Effector memory CD4-positive, alpha-beta T cell (primary cell): ENCODE results near the gene CEP112.

Experiments used
- DNase-seq, 3 donors: peaks; one replicate each; pipeline ENCODE4 v3.0.0-alpha.2; 2020
- H3K27ac ChIP-seq: 2 replicates; pipeline ENCODE4 v1.7.0; 2013; ENCODE audit warnings: mild to moderate bottlenecking, low read length, moderate library complexity; ENCODE audit not compliant: insufficient read depth, poor library complexity, severe bottlenecking
- H3K27me3 ChIP-seq: replicated peaks from 2 replicates; pipeline ENCODE4 v1.7.0; 2013; ENCODE audit warnings: mild to moderate bottlenecking, low read length; ENCODE audit not compliant: insufficient read depth, control insufficient read depth, poor library complexity, severe bottlenecking
- H3K36me3 ChIP-seq: 2 replicates; pipeline ENCODE4 v1.7.0; 2013; ENCODE audit warnings: mild to moderate bottlenecking, low read length, moderate library complexity; ENCODE audit not compliant: control insufficient read depth, insufficient read depth
- H3K4me1 ChIP-seq: 2 replicates; pipeline ENCODE4 v1.7.0; 2013; ENCODE audit warnings: low read length, mild to moderate bottlenecking; ENCODE audit not compliant: control insufficient read depth, insufficient read depth, poor library complexity, severe bottlenecking
- H3K4me3 ChIP-seq: 2 replicates; pipeline ENCODE4 v1.7.0; 2013; ENCODE audit warnings: low read length, low read depth, mild to moderate bottlenecking; ENCODE audit not compliant: insufficient read depth, poor library complexity, severe bottlenecking
- H3K9me3 ChIP-seq: 2 replicates; pipeline ENCODE4 v1.7.0; 2013; ENCODE audit warnings: mild to moderate bottlenecking, low read length, moderate library complexity; ENCODE audit not compliant: control insufficient read depth

Gene CEP112

GRCh38 chr17:66006654-66007053 is 185.3 kb downstream of the CEP112 start:
- no peak overlapping the region for H3K27ac ChIP-seq
- H3K4me3 ChIP-seq = no peak overlapping the region
- no peaks in the 10 kb centered on the region for H3K36me3 ChIP-seq
- H3K4me1 ChIP-seq = no peaks in the 10 kb centered on the region
- H3K27me3 ChIP-seq = no peaks in the 10 kb centered on the region
- no peaks in the 10 kb centered on the region for H3K9me3 ChIP-seq
- no peak for DNase-seq

GRCh38 chr17:66002812-66003211 is 189.1 kb downstream of the CEP112 start:
- DNase-seq = no peak
- H3K4me1 ChIP-seq = no peaks in the 10 kb centered on the region
- H3K9me3 ChIP-seq = no peaks in the 10 kb centered on the region

GRCh38 chr17:66002063-66002585 is 189.8 kb downstream of the CEP112 start:
- Histone ChIP-seq H3K27ac (no peak overlapping the region), H3K27me3 (no peaks in the 10 kb centered on the region), H3K4me3 (no peak overlapping the region), H3K36me3 (no peaks in the 10 kb centered on the region), H3K4me1 (no peaks in the 10 kb centered on the region), H3K9me3 (no peaks in the 10 kb centered on the region)
- no peak for DNase-seq

More at GRCh38 chr17:66002812-66003211, 189.1 kb downstream of the CEP112 start:
- no peak overlapping the region for H3K4me3 ChIP-seq
- no peaks in the 10 kb centered on the region for H3K36me3 ChIP-seq
- no peaks in the 10 kb centered on the region for H3K27me3 ChIP-seq
- no peak overlapping the region for H3K27ac ChIP-seq

- Histone ChIP-seq H3K27ac (no peak overlapping the region), H3K36me3 (no peaks in the 10 kb centered on the region), H3K4me3 (no peak overlapping the region), H3K27me3 (no peaks in the 10 kb centered on the region), H3K4me1 (no peaks in the 10 kb centered on the region), H3K9me3 (no peaks in the 10 kb centered on the region)
- no peak for DNase-seq
Measured at GRCh38 chr17:66000216-66000615, 191.7 kb downstream of the CEP112 start.

GRCh38 chr17:65998675-65999074 is 193.3 kb downstream of the CEP112 start:
- Histone ChIP-seq H3K4me1 (no peaks in the 10 kb centered on the region), H3K4me3 (no peak overlapping the region), H3K27me3 (no peaks in the 10 kb centered on the region), H3K27ac (no peak overlapping the region), H3K9me3 (no peaks in the 10 kb centered on the region), H3K36me3 (no peaks in the 10 kb centered on the region)
- no peak for DNase-seq

- Histone ChIP-seq H3K9me3 (no peaks in the 10 kb centered on the region), H3K27ac (no peak overlapping the region)
- DNase-seq = no peak
Measured at GRCh38 chr17:65994679-65995078, 197.3 kb downstream of the CEP112 start.

GRCh38 chr17:65994114-65994513 is 197.8 kb downstream of the CEP112 start:
- Histone ChIP-seq H3K27me3 (no peaks in the 10 kb centered on the region), H3K36me3 (no peaks in the 10 kb centered on the region), H3K4me3 (no peak overlapping the region), H3K4me1 (no peaks in the 10 kb centered on the region), H3K27ac (no peak overlapping the region), H3K9me3 (no peaks in the 10 kb centered on the region)
- no peak for DNase-seq

More at GRCh38 chr17:65994679-65995078, 197.3 kb downstream of the CEP112 start:
- Histone ChIP-seq H3K4me1 (no peaks in the 10 kb centered on the region), H3K4me3 (no peak overlapping the region), H3K36me3 (no peaks in the 10 kb centered on the region), H3K27me3 (no peaks in the 10 kb centered on the region)

- H3K36me3 ChIP-seq = no peaks in the 10 kb centered on the region
- H3K4me3 ChIP-seq = no peak overlapping the region
- H3K9me3 ChIP-seq = peaks cover 3% of the 10 kb centered on the region
- no peak overlapping the region for H3K27ac ChIP-seq
- no peaks in the 10 kb centered on the region for H3K4me1 ChIP-seq
- no peaks in the 10 kb centered on the region for H3K27me3 ChIP-seq
- no peak for DNase-seq
Measured at GRCh38 chr17:65990593-65990992, 201.3 kb downstream of the CEP112 start.

GRCh38 chr17:65988451-65988850 is 203.5 kb downstream of the CEP112 start:
- no peaks in the 10 kb centered on the region for H3K4me1 ChIP-seq
- no peaks in the 10 kb centered on the region for H3K27me3 ChIP-seq
- H3K36me3 ChIP-seq = no peaks in the 10 kb centered on the region
- no peak overlapping the region for H3K27ac ChIP-seq
- no peak overlapping the region for H3K4me3 ChIP-seq
- no peak for DNase-seq
- peaks cover 3% of the 10 kb centered on the region for H3K9me3 ChIP-seq

GRCh38 chr17:65987988-65988387 is 203.9 kb downstream of the CEP112 start:
- H3K27me3 ChIP-seq = no peaks in the 10 kb centered on the region
- H3K27ac ChIP-seq = no peak overlapping the region
- H3K4me1 ChIP-seq = no peaks in the 10 kb centered on the region
- no peaks in the 10 kb centered on the region for H3K36me3 ChIP-seq
- H3K4me3 ChIP-seq = no peak overlapping the region
- H3K9me3 ChIP-seq = peaks cover 3% of the 10 kb centered on the region
- DNase-seq = no peak
